Dedifferentiated amniotic fluid mesenchymal stem cell (primary cell): Measurements from ENCODE around the gene AGR2.
A peak's percentile ranks its signal among the peaks of the same experiment; 100 is the strongest.
"Not testable (repeated sequence)": the region's sequence is repeated elsewhere in the genome, so short reads cannot be mapped to it uniquely, and the experiment has no call there.

Experiments
- DNase-seq: peaks from one replicate; pipeline ENCODE4 v3.0.0-alpha.2; 2016; ENCODE audit errors: extremely low spot score

The AGR2 gene

DNA sequence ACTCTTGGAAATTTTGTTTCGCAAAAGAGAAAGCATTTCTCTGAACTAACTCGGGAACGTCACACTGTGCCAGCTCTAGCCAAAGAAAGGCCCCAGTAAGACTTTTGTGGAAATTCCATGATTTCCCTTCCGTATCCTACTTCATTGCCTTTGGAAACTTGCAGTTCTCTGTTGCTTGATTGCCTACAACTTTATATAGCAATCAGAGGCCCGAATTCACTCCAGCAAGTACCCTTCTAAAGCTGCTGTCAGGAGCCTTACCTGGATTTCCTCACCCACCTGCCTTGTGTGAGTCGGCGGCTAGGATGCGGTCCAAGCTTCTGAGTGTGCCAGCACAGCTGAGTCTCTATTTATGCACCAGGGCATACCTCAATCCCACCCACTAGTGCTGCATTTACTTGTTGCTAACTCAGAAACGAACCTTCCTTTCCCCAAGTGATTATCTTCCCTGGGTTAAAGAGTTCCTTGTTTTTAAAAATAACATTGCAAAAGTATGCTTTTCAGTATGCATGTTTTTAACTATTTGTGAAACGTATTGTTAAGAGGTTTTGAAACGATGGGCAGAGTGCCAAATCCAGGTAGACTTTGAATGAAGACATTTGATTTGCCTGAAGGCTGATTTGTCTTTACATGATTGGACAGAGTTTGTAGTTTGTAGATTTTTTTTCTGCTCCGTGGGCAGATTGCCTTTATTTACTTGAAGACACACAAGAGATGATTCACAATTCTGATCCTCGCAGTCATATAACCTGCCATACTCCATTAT, at the start of gene AGR2:
AGR2 (minus strand) TSS at position 326 of the 766 bp plus-strand sequence. CDS start 3,203 bp downstream, outside the sequence.
- DNase-seq = no peak

- not testable (repeated sequence) for DNase-seq
Measured at GRCh38 chr7:16853189-16853588, 48.4 kb upstream of the AGR2 start.

DNA sequence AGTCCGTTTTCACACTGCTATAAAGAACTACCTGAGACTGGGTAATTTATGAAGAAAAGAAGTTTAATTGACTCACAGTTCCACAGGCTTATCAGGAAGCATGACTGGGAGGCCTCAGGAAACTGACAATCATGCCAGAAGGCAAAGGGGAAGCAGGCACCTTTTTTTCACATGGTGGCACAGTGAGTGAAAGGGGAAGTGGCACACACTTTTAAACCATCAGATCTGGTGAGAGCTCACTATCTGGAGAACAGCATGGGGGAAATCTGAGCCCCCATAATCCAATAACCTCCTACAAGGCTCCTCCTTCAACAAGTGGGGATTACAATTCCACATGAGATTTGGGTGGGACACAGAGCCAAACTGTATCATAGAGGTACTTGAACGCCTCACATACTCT, 47.0 kb upstream of the AGR2 start:
- no peak for DNase-seq

- DNase-seq = no peak
Measured at GRCh38 chr7:16850614-16851466, 46.0 kb upstream of the AGR2 start.

DNA sequence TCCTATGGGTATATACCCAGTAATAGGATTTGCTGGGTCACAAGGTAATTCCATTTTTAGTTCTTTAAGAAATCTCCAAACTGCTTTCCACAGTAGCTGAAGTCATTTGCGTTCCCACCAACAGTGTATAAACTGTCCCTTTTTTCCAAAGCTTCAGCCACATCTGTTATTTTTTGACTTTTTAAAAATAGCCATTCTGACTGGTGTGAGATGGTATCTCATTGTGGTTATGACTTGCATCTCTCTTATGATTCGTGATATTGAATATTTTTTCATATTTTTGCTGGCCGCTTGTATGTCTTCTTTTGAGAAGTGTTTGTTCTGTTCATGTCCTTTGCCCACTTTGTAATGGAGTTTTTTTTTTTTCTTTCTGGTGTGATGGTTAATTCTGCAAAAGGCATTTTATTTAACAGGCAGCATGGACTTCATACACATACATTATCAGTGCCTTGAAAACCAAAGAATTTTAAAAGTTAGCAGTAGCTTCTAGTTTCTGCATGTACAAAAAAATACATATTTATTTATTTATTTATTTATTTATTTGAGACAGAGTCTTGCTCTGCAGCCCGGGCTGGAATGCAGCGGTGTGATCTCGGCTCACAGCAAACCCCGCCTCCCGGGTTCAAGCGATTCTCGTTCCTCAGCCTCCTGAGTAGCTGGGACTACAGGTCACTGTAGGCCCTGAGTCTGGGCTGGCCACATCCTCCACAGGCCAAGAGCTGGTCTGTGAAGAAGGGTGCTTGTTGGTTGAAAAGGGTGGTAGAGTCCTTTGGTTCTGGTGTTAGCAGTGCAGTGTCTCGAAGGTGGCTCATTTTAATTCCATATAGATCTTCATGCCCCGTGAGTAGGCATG, 44.7 kb upstream of the AGR2 start:
- no peak for DNase-seq

DNA sequence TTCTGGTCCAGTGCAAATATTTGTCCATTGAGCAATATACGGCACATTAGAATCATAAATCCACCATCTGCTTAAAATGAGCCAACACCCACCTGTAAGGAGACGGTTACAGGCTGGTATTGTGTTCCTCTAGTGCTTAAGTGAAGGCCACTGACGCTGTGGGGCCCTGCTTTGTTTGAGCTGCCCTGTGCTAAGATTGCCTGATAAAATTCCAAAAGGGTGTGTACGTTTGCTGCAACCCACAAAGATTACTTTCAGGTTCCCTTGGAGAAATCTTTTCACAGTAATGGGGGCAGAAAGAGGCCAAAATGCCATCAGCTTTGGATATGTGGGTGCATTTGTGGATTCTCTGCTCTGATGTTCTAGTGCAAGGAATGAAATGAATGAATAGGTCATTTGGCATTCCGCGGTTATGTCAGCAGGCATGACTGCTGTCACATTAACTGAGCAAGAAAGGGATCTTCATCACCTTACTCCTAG, 42.6 kb upstream of the AGR2 start:
- peak; percentile 34 for DNase-seq

DNA sequence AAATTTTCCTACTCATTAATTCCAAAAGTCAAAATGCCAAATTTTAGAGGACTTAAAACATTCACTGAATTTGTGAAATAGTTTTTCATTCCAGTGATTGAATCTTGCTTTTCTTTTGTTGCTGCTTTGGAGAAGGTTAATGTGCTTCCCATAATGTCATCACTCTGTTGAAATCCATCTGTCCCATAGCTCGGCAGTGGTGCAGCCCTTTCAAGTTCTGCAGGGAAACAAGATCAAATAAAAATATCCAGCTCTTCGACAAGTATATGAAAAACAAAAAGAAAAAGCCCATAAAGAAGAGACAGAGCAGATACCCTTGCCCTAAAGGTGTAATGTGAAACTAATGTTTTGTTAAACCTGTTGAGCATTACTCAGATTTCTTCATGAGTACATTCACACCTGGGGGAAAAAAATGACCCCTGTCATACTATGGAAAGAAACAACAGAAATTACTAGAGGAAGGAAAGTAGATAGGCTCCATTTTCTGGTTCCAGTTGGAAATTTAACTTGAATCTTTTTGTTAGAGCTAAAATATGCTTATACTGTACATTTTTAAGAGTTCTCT, 41.9 kb upstream of the AGR2 start:
- DNase-seq = no peak

DNA sequence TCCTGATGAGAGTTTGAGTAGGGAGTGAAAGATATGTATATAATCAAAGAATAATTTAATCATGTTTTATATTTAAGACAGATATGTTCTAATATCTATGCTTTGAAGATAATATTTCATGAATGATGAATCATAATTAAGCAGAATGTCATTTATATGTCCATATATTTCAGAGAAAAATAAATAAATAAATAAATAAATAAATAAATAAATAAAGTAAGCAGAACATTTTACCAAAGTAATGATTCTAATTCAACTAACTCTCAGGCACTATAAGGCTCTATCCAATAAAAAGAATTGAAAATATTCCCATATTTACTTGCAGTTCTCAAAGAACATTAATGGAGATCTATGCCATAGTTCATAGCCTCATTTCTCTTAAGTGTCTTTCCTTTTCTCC, 40.9 kb upstream of the AGR2 start:
- DNase-seq = no peak

DNA sequence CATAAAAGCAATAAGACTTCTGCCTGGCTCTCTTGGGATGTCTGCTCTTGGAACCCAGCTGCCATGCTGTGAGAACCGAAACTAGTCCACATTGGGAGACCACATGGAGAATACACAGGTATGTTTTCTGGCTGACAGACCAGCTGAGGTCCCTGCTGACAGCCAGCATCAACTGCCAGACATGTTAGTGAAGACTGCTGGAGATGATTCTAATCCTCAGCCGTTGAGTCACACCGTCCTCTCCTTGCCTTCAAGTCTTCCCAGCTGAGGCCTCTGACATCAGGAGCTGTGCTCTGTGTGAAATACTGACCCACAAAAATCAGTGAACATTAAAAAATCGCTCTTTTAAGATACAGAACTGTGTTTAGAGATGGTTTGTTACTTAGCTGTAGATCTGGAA, 36.9 kb upstream of the AGR2 start:
- no peak for DNase-seq

- no peak for DNase-seq
Measured at GRCh38 chr7:16840094-16840493, 35.3 kb upstream of the AGR2 start.

GRCh38 chr7:16839646-16840045, 34.8 kb upstream of the AGR2 start:
- DNase-seq = peak; percentile 55

GRCh38 chr7:16838891-16839290, 34.1 kb upstream of the AGR2 start:
- DNase-seq = no peak

GRCh38 chr7:16838386-16838785, 33.6 kb upstream of the AGR2 start:
- no peak for DNase-seq

GRCh38 chr7:16836481-16836880, 31.7 kb upstream of the AGR2 start:
- no peak for DNase-seq

DNA sequence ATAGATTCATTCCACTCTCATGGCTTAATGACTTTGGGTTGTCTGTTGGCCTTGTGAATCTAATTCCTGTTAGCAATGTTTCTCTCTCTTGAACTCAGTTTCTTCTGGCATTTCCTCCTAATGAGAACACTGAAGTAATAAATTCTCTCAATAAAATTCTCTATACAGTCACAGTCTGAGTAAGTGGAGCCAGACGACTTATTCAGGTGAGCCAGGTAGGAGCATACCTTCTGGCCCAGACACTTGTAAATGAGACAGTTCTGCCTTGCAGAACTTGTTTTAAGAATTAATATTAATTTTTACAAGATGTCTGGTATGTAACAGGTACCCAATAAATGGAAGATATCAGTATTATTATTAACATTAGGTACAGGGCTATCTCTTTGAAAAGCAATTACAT, 28.6 kb upstream of the AGR2 start:
- no peak for DNase-seq

- DNase-seq = no peak
Measured at GRCh38 chr7:16826060-16826459, 21.3 kb upstream of the AGR2 start.

GRCh38 chr7:16822029-16822428, 17.2 kb upstream of the AGR2 start:
- DNase-seq = no peak

DNA sequence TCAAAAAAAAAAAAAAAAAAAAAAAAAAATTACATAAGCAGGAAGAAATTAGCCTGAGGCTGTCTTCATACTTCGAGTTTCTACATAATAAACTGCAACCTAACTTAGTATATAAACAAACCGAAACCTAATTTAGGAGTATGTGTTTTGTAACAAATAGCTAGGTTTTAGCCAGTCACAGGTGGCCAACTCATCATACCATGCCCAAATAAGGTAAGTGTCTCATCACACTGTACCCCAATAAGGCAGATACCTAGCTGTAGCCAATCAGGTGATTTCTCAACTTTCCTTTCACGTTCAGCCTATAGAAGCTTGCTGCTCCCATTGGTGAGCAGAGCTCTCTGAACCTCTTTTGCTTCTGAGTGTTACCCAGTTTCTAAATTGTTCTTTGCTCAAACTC, 13.9 kb upstream of the AGR2 start:
- no peak for DNase-seq

- peak; percentile 37 for DNase-seq
Measured at GRCh38 chr7:16817536-16817935, 12.7 kb upstream of the AGR2 start.

- DNase-seq = no peak
Measured at GRCh38 chr7:16816824-16817223, 12.0 kb upstream of the AGR2 start.

DNA sequence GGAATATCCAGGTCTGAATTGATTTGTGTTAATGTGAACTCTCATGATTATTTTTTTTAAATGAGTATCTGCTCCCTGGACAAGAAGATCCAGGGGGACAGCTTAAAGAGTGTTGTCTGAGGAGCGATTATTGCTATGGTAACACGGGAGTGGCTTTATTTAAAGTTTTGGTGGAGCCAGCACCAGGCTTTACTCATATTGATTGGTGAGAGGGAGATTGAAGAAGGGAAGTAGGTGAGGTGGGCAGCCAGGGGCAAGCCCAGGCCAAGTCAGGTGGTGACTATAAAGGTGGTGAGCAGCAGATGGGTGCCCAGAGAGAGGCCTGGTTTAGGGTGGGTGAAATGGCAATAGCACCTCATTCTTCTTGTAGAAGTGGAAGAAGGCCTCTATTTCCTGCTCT, 10.2 kb upstream of the AGR2 start:
- DNase-seq = no peak

- no peak for DNase-seq
Measured at GRCh38 chr7:16813232-16813616, 8.4 kb upstream of the AGR2 start.
